Measurements from ENCODE around the gene C10orf90. TPM values are rescaled to one million over a fixed set of nuclear protein-coding genes. Genes with fewer than 3 reads are reported as not detected.

The C10orf90 gene
- total RNA-seq, 1 experiment from 2014 or later: not detected

- CTCF ChIA-PET: no interaction called here
- Mint-ChIP-seq H3K4me3 (ENCODE audit: unreplicated experiment) (no peak overlapping the region), H3K27ac (ENCODE audit: low read depth, unreplicated experiment) (no peak overlapping the region), H3K27me3 (ENCODE audit: insufficient read depth, unreplicated experiment) (no peaks in the 10 kb centered on the region), H3K36me3 (ENCODE audit: insufficient read depth, unreplicated experiment) (no peaks in the 10 kb centered on the region), H3K4me1 (ENCODE audit: insufficient read depth, unreplicated experiment) (peaks cover 21% of the 10 kb centered on the region), H3K9me3 (ENCODE audit: unreplicated experiment) (no peaks in the 10 kb centered on the region)
- DNase-seq (ENCODE audit: unreplicated experiment): no peak
- TF ChIP-seq, protein P1, sequence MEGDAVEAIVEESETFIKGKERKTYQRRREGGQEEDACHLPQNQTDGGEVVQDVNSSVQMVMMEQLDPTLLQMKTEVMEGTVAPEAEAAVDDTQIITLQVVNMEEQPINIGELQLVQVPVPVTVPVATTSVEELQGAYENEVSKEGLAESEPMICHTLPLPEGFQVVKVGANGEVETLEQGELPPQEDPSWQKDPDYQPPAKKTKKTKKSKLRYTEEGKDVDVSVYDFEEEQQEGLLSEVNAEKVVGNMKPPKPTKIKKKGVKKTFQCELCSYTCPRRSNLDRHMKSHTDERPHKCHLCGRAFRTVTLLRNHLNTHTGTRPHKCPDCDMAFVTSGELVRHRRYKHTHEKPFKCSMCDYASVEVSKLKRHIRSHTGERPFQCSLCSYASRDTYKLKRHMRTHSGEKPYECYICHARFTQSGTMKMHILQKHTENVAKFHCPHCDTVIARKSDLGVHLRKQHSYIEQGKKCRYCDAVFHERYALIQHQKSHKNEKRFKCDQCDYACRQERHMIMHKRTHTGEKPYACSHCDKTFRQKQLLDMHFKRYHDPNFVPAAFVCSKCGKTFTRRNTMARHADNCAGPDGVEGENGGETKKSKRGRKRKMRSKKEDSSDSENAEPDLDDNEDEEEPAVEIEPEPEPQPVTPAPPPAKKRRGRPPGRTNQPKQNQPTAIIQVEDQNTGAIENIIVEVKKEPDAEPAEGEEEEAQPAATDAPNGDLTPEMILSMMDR (IDR thresholded peaks at IDR 0.05; ENCODE audit: unreplicated experiment): no peak
- no TSS peak for BruUV-seq (replicated peaks)
- POLR2A ChIA-PET: no interaction called here
- intact Hi-C loops (cut with micrococcal nuclease): no loop called here
Observed at GRCh38 chr10:126397156-126397555, 273.3 kb downstream of the C10orf90 start.

DNA sequence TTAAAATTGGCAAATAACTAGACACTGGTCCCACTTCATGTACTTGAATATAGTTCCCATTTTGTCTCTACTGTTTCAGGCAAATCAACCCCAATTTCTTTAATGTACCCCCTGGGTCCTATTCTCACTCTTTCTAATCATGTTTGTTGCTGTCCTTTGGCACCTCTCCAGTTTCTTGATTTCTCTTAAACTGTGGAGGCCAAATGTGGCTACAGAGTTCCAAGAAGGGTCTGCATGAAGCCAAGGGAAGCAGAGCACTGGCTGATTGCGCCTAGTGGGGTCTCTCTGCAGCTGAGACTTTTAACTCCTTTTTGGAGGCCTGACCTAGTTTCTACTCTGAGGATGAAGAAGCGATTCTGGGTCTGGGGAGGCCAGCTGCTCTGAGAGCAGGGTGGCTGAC lies 275.5 kb downstream of the C10orf90 start:
- TF ChIP-seq, protein P1 (IDR thresholded peaks at IDR 0.05; ENCODE audit: unreplicated experiment): no peak
- no peak overlapping the region for H3K27ac Mint-ChIP-seq (ENCODE audit: low read depth, unreplicated experiment)
- H3K4me3 Mint-ChIP-seq (ENCODE audit: unreplicated experiment): no peak overlapping the region
- no peaks in the 10 kb centered on the region for H3K36me3 Mint-ChIP-seq (ENCODE audit: insufficient read depth, unreplicated experiment)
- H3K9me3 Mint-ChIP-seq (ENCODE audit: unreplicated experiment): no peaks in the 10 kb centered on the region
- no TSS peak for BruUV-seq (replicated peaks)
- intact Hi-C loops (cut with micrococcal nuclease): no loop called here
- CTCF ChIA-PET: no interaction called here
- DNase-seq (ENCODE audit: unreplicated experiment): no peak
- H3K27me3 Mint-ChIP-seq (ENCODE audit: insufficient read depth, unreplicated experiment): no peaks in the 10 kb centered on the region
- POLR2A ChIA-PET: no interaction called here
- H3K4me1 Mint-ChIP-seq (ENCODE audit: insufficient read depth, unreplicated experiment): peaks cover 21% of the 10 kb centered on the region

DNA sequence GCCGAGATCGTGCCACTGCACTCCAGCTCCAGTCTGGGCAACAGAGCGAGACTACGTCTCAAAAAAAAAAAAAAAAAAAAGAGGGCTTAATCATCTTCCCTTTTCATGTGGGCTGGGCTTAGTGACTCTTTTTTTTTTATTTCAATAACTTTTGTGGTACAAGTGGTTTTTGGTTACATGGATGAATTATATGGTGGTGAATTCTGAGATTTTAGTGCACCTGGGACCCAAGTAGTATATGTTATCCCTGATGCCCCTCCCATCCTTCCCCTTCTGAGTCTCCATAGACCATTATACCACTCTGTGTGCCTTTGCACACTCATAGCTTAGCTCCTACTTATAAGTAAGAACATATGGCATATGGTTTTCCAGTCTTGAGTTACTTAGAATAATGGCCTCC lies 277.4 kb downstream of the C10orf90 start:
- intact Hi-C loops (cut with micrococcal nuclease): no loop called here

DNA sequence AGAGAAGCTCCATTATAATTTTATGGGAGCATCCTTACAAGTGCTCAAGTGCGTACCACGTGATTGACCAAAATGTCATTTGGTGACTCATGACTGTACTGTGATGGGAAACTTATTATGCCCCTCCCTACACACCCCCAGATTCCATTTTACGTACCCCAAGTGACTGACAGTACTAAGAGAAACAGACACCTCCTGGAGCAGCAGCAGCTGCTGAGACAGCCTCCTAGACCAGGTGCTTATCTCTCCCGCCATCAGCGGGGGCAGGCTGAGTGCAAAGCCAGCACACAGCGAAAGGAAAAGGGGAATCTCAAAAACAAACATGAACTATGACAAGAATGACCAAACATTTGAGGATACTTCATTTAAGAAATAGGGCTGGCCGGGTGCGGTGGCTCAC lies 278.0 kb downstream of the C10orf90 start:
- Mint-ChIP-seq H3K4me3 (ENCODE audit: unreplicated experiment) (no peak overlapping the region), H3K36me3 (ENCODE audit: insufficient read depth, unreplicated experiment) (no peaks in the 10 kb centered on the region), H3K27me3 (ENCODE audit: insufficient read depth, unreplicated experiment) (peaks cover 3% of the 10 kb centered on the region), H3K27ac (ENCODE audit: low read depth, unreplicated experiment) (no peak overlapping the region), H3K4me1 (ENCODE audit: insufficient read depth, unreplicated experiment) (peaks cover 11% of the 10 kb centered on the region), H3K9me3 (ENCODE audit: unreplicated experiment) (no peaks in the 10 kb centered on the region)
- TF ChIP-seq, protein P1 (IDR thresholded peaks at IDR 0.05; ENCODE audit: unreplicated experiment): no peak
- no peak for DNase-seq (ENCODE audit: unreplicated experiment)
- intact Hi-C loops (cut with micrococcal nuclease): no loop called here
- no TSS peak for BruUV-seq (replicated peaks)
- ChIA-PET POLR2A (no interaction called here), CTCF (interaction anchor here (0.7 kb wide), 1 partner anchor 340 kb away, joined by 3 read pairs; no protein-coding TSS in a partner anchor)

More for the DNA sequence above, 277.4 kb downstream of the C10orf90 start:
- H3K4me3 Mint-ChIP-seq (ENCODE audit: unreplicated experiment): no peak overlapping the region
- H3K27me3 Mint-ChIP-seq (ENCODE audit: insufficient read depth, unreplicated experiment): no peaks in the 10 kb centered on the region
- no peaks in the 10 kb centered on the region for H3K9me3 Mint-ChIP-seq (ENCODE audit: unreplicated experiment)
- CTCF ChIA-PET: interaction anchor here (0.7 kb wide), 1 partner anchor 340 kb away, joined by 3 read pairs; no protein-coding TSS in a partner anchor
- TF ChIP-seq, protein P1 (IDR thresholded peaks at IDR 0.05; ENCODE audit: unreplicated experiment): no peak
- no peak overlapping the region for H3K27ac Mint-ChIP-seq (ENCODE audit: low read depth, unreplicated experiment)
- peaks cover 17% of the 10 kb centered on the region for H3K4me1 Mint-ChIP-seq (ENCODE audit: insufficient read depth, unreplicated experiment)
- no TSS peak for BruUV-seq (replicated peaks)
- DNase-seq (ENCODE audit: unreplicated experiment): no peak
- no peaks in the 10 kb centered on the region for H3K36me3 Mint-ChIP-seq (ENCODE audit: insufficient read depth, unreplicated experiment)
- POLR2A ChIA-PET: interaction anchor here (0.6 kb wide), 1 partner anchor 187 kb away, joined by 3 read pairs; no protein-coding TSS in a partner anchor
